HG03135 (cell line): ENCODE measurements around the gene MAGEA12.
"Not testable (repeated sequence)": the region's sequence is repeated elsewhere in the genome, so short reads cannot be mapped to it uniquely, and the experiment has no call there.

ENCODE experiments used
- ATAC-seq: cut with Tn5 transposase; IDR thresholded peaks from one replicate; pipeline ENCODE4 v1.9.1; 2021; ENCODE audit warnings: mild to moderate bottlenecking, moderate library complexity; ENCODE audit not compliant: unreplicated experiment

Gene MAGEA12

DNA sequence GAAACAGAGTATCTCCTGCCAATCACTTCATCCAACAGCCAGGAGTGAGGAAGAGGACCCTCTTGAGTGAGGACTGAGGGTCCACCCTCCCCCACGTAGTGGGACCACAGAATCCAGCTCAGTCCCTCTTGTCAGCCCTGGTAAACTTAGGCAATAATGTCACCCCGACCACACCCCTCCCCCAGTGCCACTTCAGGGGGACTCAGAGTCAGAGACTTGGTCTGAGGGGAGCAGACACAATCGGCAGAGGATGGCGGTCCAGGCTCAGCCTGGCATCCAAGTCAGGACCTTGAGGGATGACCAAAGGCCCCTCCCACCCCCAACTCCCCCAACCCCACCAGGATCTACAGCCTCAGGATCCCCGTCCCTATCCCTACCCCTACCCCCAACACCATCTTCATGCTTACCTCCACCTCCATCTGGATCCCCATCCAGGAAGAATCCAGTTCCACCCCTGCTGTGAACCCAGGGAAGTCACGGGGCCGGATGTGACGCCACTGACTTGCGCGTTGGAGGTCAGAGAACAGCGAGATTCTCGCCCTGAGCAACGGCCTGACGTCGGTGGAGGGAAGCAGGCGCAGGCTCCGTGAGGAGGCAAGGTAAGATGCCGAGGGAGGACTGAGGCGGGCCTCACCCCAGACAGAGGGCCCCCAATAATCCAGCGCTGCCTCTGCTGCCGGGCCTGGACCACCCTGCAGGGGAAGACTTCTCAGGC, at the start of gene MAGEA12, which contains the start of gene CSAG1:
Gene MAGEA12 (plus strand): TSS at position 497 of the 715 bp plus-strand sequence. CDS start 2,405 bp downstream, outside the sequence.
Gene CSAG1 (minus strand): TSS at position 461 of the 715 bp plus-strand sequence. CDS start 1,261 bp downstream, outside the sequence.
- no peak for ATAC-seq

GRCh38 chrX:152697952-152698931, 35.3 kb upstream of the MAGEA12 start, which contains the start of gene MAGEA3:
Gene MAGEA3 (plus strand): TSS chrX:152698794. CDS start chrX:152700833, 2,039 bp downstream.
- ATAC-seq, result not testable (repeated sequence)

GRCh38 chrX:152700390-152700789, 33.2 kb upstream of the MAGEA12 start:
- not testable (repeated sequence) for ATAC-seq

- ATAC-seq, result not testable (repeated sequence)
Observed at GRCh38 chrX:152706500-152706899, 27.1 kb upstream of the MAGEA12 start.

- ATAC-seq, result not testable (repeated sequence)
Observed at GRCh38 chrX:152709173-152709572, 24.4 kb upstream of the MAGEA12 start, which contains the start of gene CSAG2. Gene CSAG2 (minus strand): TSS chrX:152709273. CDS start chrX:152709112, 161 bp downstream.

DNA sequence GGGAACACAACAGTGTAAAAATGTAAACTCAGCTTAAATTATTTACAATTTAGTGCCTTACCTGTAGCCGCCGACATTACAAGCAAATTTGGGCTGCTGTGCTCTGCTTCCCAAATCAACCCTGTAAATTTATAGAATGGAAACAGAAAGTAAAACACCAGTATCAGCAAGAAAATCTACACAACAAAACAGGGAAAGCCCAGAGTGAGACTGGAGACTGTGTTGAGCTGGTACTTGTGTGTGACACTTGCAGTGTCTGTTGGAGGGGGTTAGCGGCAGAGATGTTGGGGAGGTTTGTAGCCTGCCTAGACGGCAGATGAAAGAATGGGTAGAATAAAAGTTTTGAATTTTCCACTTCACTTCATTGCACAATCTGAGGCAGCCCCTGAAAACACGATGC, 20.4 kb upstream of the MAGEA12 start:
- not testable (repeated sequence) for ATAC-seq

DNA sequence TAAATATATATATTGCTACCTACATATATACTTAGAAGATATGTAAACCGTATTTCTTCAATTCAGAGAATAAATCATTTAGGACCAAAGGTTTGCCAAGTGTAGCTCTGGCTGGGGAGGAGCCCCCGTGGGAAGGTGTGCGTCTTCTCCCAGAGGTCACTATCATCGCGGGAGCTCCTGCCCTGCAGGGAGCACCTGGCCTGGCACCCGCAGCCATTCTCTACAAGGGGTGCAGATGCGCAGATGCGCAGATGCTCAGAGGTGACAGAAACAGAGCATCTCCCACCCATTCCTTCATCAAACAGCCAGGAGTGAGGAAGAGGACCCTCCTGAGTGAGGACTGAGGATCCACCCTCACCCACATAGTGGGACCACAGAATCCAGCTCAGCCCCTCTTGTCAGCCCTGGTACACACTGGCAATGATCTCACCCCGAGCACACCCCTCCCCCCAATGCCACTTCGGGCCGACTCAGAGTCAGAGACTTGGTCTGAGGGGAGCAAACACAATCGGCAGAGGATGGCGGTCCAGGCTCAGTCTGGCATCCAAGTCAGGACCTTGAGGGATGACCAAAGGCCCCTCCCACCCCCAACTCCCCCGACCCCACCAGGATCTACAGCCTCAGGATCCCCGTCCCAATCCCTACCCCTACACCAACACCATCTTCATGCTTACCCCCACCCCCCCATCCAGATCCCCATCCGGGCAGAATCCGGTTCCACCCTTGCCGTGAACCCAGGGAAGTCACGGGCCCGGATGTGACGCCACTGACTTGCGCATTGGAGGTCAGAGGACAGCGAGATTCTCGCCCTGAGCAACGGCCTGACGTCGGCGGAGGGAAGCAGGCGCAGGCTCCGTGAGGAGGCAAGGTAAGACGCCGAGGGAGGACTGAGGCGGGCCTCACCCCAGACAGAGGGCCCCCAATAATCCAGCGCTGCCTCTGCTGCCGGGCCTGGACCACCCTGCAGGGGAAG, 19.5 kb upstream of the MAGEA12 start, which contains the start of gene MAGEA2B:
Gene MAGEA2B (plus strand): TSS at position 814 of the 973 bp plus-strand sequence. CDS start 2,479 bp downstream, outside the sequence.
- ATAC-seq, result not testable (repeated sequence)

DNA sequence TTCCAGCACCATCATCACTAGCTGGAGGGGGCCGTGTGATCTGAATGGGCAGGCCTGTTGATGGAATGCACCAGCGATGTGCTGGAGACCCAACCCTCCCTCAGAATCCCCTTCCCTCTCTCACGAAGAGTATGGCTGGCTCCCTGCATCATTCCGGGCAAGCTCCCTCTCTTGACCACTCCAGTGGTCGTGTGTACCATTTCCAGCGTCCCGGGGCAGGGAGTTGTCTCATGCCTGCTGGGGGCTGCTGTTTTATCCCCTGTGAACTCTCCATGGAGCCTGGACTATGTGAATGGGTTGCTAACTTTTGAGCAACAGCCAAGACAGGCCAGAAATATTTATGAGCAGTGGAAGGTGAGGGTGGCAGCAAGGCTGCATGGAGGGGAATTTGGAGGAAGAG, 8.1 kb upstream of the MAGEA12 start:
- ATAC-seq, result no peak

DNA sequence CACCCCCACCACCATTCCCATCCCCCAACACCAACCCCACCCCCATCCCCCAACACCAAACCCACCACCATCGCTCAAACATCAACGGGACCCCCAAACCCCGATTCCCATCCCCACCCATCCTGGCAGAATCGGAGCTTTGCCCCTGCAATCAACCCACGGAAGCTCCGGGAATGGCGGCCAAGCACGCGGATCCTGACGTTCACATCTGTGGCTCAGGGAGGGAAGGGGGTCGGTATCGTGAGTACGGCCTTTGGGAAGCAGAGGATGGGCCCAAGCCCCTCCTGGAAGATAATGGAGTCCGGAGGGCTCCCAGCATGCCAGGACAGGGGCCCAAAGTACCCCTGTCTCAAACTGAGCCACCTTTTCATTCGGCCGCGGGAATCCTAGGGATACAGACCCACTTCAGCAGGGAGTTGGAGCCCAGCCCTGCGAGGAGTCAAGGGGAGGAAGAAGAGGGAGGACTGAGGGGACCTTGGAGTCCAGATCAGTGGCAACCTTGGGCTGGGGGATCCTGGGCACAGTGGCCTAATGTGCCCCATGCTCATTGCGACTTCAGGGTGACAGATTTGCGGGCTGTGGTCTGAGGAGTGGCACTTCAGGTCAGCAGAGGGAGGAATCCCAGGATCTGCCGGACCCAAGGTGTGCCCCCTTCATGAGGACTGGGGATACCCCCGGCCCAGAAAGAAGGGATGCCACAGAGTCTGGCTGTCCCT, 744 bp downstream of the MAGEA12 start:
- not testable (repeated sequence) for ATAC-seq

- ATAC-seq, result no peak
Observed at GRCh38 chrX:152735101-152735500, 1.5 kb downstream of the MAGEA12 start.

- ATAC-seq, result no peak
Observed at GRCh38 chrX:152735860-152736511, 2.4 kb downstream of the MAGEA12 start.

GRCh38 chrX:152736528-152736927, 3.0 kb downstream of the MAGEA12 start:
- ATAC-seq, result not testable (repeated sequence)

DNA sequence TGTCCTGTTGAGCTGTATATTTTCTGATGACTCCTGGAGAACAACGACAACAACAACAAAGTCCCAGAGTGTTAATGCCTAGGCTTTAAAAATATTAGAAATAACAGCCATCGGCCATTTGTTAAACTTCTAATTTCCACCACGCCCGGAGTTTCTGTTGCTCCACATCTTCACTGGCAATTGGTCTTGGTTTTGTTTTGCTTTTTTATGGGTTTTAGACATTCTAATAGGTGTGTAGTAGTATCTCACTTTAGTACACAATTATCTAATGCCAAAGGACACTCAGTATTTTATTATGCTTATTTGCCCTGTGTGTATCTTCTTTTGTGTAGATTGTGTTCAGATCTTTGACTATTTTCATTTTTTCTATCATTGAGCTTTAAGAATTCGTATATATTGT, 5.0 kb downstream of the MAGEA12 start:
- ATAC-seq, result no peak

DNA sequence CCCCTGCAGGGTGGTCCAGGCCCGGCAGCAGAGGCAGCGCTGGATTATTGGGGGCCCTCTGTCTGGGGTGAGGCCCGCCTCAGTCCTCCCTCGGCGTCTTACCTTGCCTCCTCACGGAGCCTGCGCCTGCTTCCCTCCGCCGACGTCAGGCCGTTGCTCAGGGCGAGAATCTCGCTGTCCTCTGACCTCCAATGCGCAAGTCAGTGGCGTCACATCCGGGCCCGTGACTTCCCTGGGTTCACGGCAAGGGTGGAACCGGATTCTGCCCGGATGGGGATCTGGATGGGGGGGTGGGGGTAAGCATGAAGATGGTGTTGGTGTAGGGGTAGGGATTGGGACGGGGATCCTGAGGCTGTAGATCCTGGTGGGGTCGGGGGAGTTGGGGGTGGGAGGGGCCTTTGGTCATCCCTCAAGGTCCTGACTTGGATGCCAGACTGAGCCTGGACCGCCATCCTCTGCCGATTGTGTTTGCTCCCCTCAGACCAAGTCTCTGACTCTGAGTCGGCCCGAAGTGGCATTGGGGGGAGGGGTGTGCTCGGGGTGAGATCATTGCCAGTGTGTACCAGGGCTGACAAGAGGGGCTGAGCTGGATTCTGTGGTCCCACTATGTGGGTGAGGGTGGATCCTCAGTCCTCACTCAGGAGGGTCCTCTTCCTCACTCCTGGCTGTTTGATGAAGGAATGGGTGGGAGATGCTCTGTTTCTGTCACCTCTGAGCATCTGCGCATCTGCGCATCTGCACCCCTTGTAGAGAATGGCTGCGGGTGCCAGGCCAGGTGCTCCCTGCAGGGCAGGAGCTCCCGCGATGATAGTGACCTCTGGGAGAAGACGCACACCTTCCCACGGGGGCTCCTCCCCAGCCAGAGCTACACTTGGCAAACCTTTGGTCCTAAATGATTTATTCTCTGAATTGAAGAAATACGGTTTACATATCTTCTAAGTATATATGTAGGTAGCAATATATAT, 20.4 kb downstream of the MAGEA12 start, which contains the start of gene MAGEA2:
Gene MAGEA2 (minus strand): TSS at position 157 of the 965 bp plus-strand sequence. CDS start 2,479 bp downstream, outside the sequence.
- ATAC-seq, result not testable (repeated sequence)

- not testable (repeated sequence) for ATAC-seq
Observed at GRCh38 chrX:152754871-152755270, 21.3 kb downstream of the MAGEA12 start.

DNA sequence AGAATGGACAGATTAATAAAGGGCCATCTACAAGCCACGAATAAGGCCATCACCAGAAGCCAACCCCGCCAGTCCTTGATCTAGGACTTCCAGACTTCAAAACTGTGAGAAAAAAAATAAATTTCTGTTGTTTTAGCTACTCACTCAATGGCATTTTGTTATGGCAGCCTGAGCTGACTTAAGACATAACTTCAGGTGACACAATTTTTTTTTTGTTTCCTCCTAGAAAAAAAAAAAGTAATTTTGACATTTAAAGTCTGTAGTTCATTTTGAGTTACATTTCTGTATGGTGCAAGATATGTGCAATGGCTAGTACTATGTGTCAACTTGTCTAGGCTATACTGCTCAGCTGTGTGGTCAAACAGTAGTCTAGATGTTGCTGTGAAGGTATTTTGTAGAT, 25.4 kb downstream of the MAGEA12 start, which contains the start of gene CSAG3:
Gene CSAG3 (plus strand): TSS at position 301 of the 400 bp plus-strand sequence.
- ATAC-seq, result not testable (repeated sequence)

GRCh38 chrX:152759544-152759943, 26.0 kb downstream of the MAGEA12 start:
- ATAC-seq, result not testable (repeated sequence)
